Caki2 (cell line): Measurements from ENCODE around the gene ZBTB20. TPM values are rescaled to one million over a fixed set of nuclear protein-coding genes. Genes with fewer than 3 reads are reported as not detected.

Experiments used
- DNase-seq: peaks from one replicate; pipeline ENCODE4 v3.0.0-alpha.2; 2015; ENCODE audit warnings: low read depth
- in situ Hi-C: cut with HindIII; loops from 2 replicates; pipeline ENCODE4 v1.10.0; 2016; ENCODE audit warnings: low sequenced_read_pairs, low pct_unique_long_range_greater_than_20kb, mixed read lengths
- total RNA-seq: library from RNA; depleted of rRNA; stranded (reverse); fragments of >200 nt; shearing (Covaris generic); gene quantifications from 2 replicates; pipeline ENCODE4 v1.2.3, GENCODE V29; 2014; ENCODE audit warnings: low replicate concordance

The ZBTB20 gene
- total RNA-seq, 1 experiment from 2014 or later: 10.0 TPM

DNA sequence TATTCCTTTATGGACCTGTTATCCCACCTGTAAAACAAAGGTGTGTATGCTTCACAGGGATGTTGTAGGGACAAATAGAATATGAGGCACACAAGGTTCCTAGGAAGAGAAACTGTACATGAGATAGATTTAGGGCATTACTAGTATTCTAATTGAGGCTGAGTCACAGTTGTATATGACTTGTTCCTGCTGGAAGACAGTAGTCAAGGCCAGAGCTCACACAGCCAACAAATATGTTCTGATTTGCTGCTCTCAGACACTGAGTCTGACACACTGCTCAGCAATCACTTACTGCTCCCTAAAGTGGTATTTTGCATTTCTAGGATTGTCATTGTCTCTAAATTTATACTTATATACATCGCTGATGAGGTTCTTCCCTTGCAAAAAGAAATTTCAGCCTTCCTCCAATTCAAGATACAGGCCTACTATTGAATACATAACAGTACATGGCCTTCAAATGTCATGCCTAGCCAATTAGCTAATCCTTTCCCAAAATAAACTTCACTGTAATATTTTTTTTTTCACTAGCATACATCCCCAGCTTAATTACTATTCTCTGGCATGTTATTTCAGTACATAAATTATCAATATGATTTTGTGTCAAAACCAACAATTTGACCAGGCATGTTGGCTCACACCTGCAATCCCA, 783.4 kb downstream of the ZBTB20 start:
- in situ Hi-C loops: no loop called here
- no peak for DNase-seq

DNA sequence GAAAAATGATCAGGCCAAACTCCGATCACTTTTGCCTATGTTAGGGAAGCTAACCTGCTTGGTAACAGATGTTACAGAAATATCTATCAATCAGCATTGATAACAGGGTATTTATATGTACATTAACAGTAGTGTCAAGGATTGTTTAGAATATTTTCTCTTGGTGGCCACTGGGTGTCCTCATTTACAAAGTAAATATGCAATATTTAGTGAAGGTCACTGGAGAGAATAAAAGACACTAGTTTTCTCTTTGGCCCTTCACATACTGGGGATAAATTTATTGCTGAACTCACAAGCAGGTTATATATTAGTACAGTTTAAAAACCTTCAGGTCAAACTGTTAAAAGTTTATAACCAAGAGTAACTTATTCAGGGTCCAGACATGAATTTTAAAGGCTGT, 784.3 kb downstream of the ZBTB20 start:
- no peak for DNase-seq
- in situ Hi-C loops: no loop called here

DNA sequence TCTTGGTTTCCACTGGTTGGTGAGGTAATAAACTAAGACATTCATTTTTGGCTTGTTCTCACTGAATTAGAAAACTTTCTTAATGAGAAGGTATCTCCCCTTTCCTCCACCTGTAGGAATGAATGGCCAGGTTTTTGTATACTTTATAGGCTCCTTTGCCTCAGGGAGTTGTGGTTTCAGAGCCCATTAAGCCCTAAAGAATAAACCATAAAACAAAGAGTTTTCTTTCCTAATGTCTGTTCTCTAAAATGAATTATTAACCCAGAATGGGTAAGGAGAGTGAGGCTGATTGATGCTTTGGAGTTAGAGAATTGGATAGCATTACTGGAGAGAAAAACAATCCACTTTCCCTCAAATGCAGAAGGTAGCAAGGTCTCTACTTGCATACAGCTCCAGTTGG, 785.7 kb downstream of the ZBTB20 start:
- in situ Hi-C loops: no loop called here
- peak; percentile 60 for DNase-seq

GRCh38 chr3:114356525-114356924, 790.6 kb downstream of the ZBTB20 start:
- in situ Hi-C loops: no loop called here

DNA sequence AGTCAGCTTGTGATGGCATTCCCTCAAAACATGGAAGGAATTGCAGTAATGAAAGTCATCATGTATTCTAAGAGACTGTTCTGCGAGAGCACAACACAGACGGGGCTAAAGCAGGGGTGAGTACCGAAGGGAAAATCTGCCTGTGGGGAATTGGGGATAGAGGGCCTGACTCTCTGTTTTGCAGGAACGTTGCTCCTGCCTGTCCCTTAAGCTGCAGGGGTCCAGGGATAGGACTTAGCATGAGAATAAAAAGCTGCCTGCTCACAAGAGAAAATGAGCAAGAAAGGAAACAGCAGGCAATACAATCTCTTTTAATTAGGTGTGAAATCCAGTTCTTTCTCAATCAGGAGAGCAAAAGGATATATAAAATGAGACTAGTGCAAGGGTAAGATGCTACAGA, 791.0 kb downstream of the ZBTB20 start:
- in situ Hi-C loops: no loop called here
- no peak for DNase-seq

More at GRCh38 chr3:114356525-114356924, 790.6 kb downstream of the ZBTB20 start:
- DNase-seq: no peak

DNA sequence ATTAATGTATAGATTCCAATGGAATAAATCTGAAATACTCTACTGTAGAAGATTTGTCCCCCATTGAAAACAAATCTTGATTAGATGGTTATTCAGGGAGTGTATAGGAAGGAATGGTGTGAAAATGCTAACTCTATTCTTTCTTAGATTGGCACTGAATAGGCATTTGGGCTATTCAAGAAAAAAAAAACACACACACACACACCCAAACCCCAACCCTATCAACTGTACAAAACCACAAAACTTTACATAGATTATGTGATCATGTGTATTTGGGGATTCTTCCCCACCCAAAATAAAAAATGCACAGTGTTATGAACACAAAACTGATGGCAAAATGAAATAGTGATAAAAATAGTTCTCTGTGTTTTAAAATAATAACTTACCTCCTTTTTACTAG, 791.4 kb downstream of the ZBTB20 start:
- in situ Hi-C loops: no loop called here
- no peak for DNase-seq

GRCh38 chr3:114351822-114352145, 795.3 kb downstream of the ZBTB20 start:
- in situ Hi-C loops: no loop called here

DNA sequence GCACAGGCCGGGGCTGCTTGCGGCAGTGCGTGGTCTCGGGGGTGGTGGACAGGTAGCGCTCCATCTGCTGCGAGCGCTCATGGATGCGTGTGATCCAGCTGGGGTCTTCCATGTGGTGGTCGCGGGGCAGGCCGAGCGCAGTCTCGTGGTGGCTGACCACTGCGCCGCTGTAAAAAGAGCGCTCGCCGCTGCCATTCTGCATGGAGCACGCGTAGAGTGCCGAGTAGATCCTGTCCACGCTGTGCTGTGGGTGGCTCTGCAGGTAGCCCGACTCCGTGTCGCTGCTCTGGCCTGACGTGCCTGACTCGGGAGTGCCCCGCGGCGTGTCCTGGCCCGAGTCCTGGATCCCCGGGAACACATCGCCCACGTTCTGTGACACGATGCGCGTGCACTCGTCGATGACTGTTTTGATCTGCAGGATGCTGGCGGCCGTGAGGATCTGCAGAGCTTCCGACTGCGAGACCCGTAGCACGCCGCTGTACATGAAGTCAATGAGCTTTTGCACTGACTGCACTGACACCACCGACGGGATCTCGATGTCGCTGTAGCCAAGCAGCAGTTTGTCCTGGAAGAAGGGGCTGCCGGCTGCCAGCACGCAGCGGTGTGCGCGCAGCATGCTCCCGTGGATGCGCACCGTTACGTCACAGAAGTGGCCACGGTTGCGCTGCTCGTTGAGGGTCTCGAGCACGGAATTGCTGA, 795.8 kb downstream of the ZBTB20 start:
- DNase-seq: no peak
- in situ Hi-C loops: no loop called here

More at GRCh38 chr3:114351822-114352145, 795.3 kb downstream of the ZBTB20 start:
- DNase-seq: no peak

GRCh38 chr3:114350690-114351089, 796.4 kb downstream of the ZBTB20 start:
- DNase-seq: no peak
- in situ Hi-C loops: no loop called here

DNA sequence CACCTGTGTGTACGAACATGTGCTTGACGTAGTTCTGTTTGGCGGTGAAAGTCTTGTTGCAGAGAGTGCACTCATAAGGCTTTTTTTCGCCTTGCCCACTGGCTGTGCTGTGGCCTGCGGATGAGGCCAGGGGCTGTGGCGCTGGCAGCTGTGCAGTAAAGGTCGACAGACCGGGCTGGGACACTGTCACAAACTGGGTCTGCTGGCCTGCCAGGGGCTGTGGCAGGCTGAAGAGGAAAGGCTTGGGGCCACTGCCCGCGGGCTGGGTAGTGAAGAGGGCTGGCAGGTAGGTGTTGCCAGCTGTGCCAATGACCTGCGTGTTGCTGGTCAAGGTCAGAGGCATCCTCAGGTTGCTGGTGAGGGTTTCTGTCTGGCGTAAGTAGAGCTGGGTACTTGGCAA, 796.8 kb downstream of the ZBTB20 start:
- DNase-seq: no peak
- in situ Hi-C loops: no loop called here

- in situ Hi-C loops: no loop called here
- no peak for DNase-seq
Measured at GRCh38 chr3:114344492-114344891, 802.6 kb downstream of the ZBTB20 start.

DNA sequence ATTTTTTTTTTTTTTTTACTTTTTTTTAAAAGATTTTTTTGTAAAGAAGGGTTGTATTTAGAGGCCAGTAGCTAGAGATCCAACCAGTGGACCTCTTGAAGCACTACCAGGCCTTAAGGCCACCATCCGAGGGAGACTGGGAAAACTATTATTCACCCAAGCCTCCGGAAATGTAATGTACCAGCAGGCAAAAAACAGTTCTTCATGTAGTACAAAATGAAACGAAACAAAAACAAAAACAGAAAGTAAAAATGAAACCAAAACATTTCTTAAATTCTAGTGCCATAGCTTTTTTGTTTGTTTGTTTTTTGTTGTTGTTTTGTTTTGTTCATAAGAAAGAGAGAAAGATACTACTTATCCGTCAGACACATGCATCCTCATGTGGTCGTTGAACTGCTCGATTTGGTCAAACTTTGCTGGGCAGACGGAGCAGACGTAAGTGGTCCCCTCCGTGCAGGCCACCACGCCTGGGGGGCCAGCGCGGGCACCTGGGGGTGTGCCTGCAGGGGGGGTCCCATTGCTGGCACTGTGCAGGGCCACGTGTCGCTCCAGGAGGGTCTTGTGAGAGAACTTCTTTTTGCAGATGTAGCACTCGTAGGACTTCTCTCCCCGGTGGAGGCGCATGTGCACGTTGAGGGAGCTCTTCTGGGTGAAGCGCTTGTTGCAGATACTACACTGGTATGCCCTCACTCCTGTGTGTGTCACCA, 808.3 kb downstream of the ZBTB20 start:
- in situ Hi-C loops: no loop called here
- no peak for DNase-seq

- DNase-seq: no peak
- in situ Hi-C loops: no loop called here
Measured at GRCh38 chr3:114336857-114337256, 810.2 kb downstream of the ZBTB20 start.

DNA sequence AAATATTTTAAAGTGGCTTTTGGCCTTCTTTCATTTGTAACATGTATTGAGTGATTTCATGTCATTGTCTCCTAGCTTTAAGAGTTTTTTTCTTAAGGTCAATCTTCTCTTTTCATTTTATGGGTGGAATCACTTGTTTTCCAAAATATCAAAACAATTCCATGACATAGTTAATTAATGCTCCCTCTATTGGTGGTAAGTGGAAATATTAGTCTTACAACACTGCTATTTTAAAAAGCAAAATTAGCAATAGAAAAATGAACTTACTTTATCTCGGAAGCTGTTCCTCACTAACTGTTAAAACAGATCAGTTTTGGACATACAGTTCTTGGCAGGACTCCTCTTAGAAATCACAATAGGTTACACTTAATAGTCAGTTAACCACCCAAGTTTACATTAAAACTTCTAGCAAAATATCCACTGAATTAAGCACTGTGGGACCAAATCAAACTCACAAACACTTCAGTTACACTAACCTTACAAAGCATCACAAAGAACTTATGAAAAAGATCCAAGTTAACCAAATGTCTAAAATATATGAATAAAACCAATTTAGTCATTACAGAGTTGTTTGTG, 810.9 kb downstream of the ZBTB20 start:
- no peak for DNase-seq
- in situ Hi-C loops: no loop called here

- in situ Hi-C loops: no loop called here
- DNase-seq: no peak
Measured at GRCh38 chr3:114333923-114334240, 813.2 kb downstream of the ZBTB20 start.

- in situ Hi-C loops: no loop called here
- DNase-seq: no peak
Measured at GRCh38 chr3:114333180-114333922, 813.7 kb downstream of the ZBTB20 start.

- in situ Hi-C loops: no loop called here
- DNase-seq: no peak
Measured at GRCh38 chr3:114332342-114333179, 814.5 kb downstream of the ZBTB20 start.

- in situ Hi-C loops: no loop called here
Measured at GRCh38 chr3:114331710-114332109, 815.4 kb downstream of the ZBTB20 start.

More at GRCh38 chr3:114331710-114332109, 815.4 kb downstream of the ZBTB20 start:
- no peak for DNase-seq
